ACC112 (cell line): ENCODE measurements around the gene AKT1.
"Not testable (repeated sequence)": the region's sequence is repeated elsewhere in the genome, so short reads cannot be mapped to it uniquely, and the experiment has no call there.

Experiments
- H2AFZ ChIP-seq: fragments of 200-600 bp; sonication (generic); one replicate; pipeline ENCODE4 v1.6.0; 2017; ENCODE audit warnings: antibody characterized with exemption, low read length; ENCODE audit not compliant: unreplicated experiment
- H3K27ac ChIP-seq: fragments of 200-600 bp; sonication (generic); 2 replicates; pipeline ENCODE4 v1.5.1; 2014; ENCODE audit warnings: low read depth, mild to moderate bottlenecking, antibody characterized with exemption, low read length, moderate library complexity
- H3K27me3 ChIP-seq: fragments of 200-600 bp; sonication (generic); 2 replicates; pipeline ENCODE4 v1.6.1; 2014; ENCODE audit warnings: mild to moderate bottlenecking, antibody characterized with exemption, low read length, moderate library complexity, mixed read lengths; ENCODE audit not compliant: insufficient read depth
- H3K36me3 ChIP-seq: fragments of 200-600 bp; sonication (generic); 2 replicates; pipeline ENCODE4 v1.6.1; 2016; ENCODE audit warnings: mild to moderate bottlenecking, antibody characterized with exemption, low read length, moderate library complexity, mixed read lengths; ENCODE audit not compliant: insufficient read depth
- H3K4me1 ChIP-seq: fragments of 200-600 bp; sonication (generic); one replicate; pipeline ENCODE4 v1.6.1; 2016; ENCODE audit warnings: low read length, mixed read lengths; ENCODE audit not compliant: insufficient read depth, unreplicated experiment, control insufficient read depth
- H3K4me3 ChIP-seq: fragments of 200-600 bp; sonication (generic); 2 replicates; pipeline ENCODE4 v1.5.1; 2014; ENCODE audit warnings: mild to moderate bottlenecking, low read depth, low read length
- H3K79me2 ChIP-seq: fragments of 200-600 bp; sonication (generic); one replicate; pipeline ENCODE4 v1.6.0; 2016; ENCODE audit warnings: low read length; ENCODE audit not compliant: control insufficient read depth, unreplicated experiment, insufficient read depth

The AKT1 gene

GRCh38 chr14:104817930-104818713 lies 22.6 kb upstream of the AKT1 start:
- H2AFZ ChIP-seq = no peak overlapping the region
- peaks cover 6% of the 10 kb centered on the region; the same call in 1 of the 2 replicates for H3K36me3 ChIP-seq
- peaks cover 17% of the 10 kb centered on the region for H3K79me2 ChIP-seq
- no peak overlapping the region for H3K4me3 ChIP-seq
- peaks cover 14% of the 10 kb centered on the region for H3K4me1 ChIP-seq
- H3K27me3 ChIP-seq = no peaks in the 10 kb centered on the region
- no peak overlapping the region for H3K27ac ChIP-seq

- Histone ChIP-seq H2AFZ (peak overlapping the region; percentile 99), H3K27ac (peak overlapping the region; percentile 85; the same call in 1 of the 2 replicates), H3K36me3 (peaks cover 6% of the 10 kb centered on the region; the same call in 1 of the 2 replicates), H3K79me2 (peaks cover 17% of the 10 kb centered on the region), H3K27me3 (no peaks in the 10 kb centered on the region), H3K4me1 (peaks cover 14% of the 10 kb centered on the region), H3K4me3 (peak overlapping the region; percentile 99)
Observed at GRCh38 chr14:104816616-104816884, 21.0 kb upstream of the AKT1 start.

- H3K36me3 ChIP-seq, H2AFZ ChIP-seq, H3K27ac ChIP-seq, H3K27me3 ChIP-seq: not testable (repeated sequence)
- H3K79me2 ChIP-seq = peaks cover 17% of the 10 kb centered on the region
- peaks cover 14% of the 10 kb centered on the region for H3K4me1 ChIP-seq
- H3K4me3 ChIP-seq = peak overlapping the region; percentile 99
Observed at GRCh38 chr14:104814701-104815100, 19.2 kb upstream of the AKT1 start.

- H3K27me3 ChIP-seq = no peaks in the 10 kb centered on the region
- no peak overlapping the region for H3K4me3 ChIP-seq
- H3K36me3 ChIP-seq = peaks cover 2% of the 10 kb centered on the region; the same call in 1 of the 2 replicates
- H3K4me1 ChIP-seq = peaks cover 14% of the 10 kb centered on the region
- no peak overlapping the region for H2AFZ ChIP-seq
- peaks cover 17% of the 10 kb centered on the region for H3K79me2 ChIP-seq
- no peak overlapping the region for H3K27ac ChIP-seq
Observed at GRCh38 chr14:104813286-104813685, 17.7 kb upstream of the AKT1 start.

GRCh38 chr14:104810316-104810715 lies 14.8 kb upstream of the AKT1 start:
- Histone ChIP-seq H3K27me3 (no peaks in the 10 kb centered on the region), H2AFZ (no peak overlapping the region), H3K36me3 (no peaks in the 10 kb centered on the region), H3K79me2 (peaks cover 9% of the 10 kb centered on the region), H3K27ac (no peak overlapping the region), H3K4me3 (no peak overlapping the region), H3K4me1 (peaks cover 22% of the 10 kb centered on the region)

- Histone ChIP-seq H3K27ac (no peak overlapping the region), H2AFZ (no peak overlapping the region), H3K36me3 (no peaks in the 10 kb centered on the region), H3K79me2 (no peaks in the 10 kb centered on the region), H3K4me1 (peaks cover 15% of the 10 kb centered on the region), H3K4me3 (no peak overlapping the region), H3K27me3 (no peaks in the 10 kb centered on the region)
Observed at GRCh38 chr14:104808456-104808855, 12.9 kb upstream of the AKT1 start.

- Histone ChIP-seq H3K4me1 (peaks cover 14% of the 10 kb centered on the region), H3K4me3 (no peak overlapping the region), H3K27me3 (no peaks in the 10 kb centered on the region), H3K79me2 (no peaks in the 10 kb centered on the region), H3K36me3 (no peaks in the 10 kb centered on the region), H3K27ac (no peak overlapping the region), H2AFZ (no peak overlapping the region)
Observed at GRCh38 chr14:104806625-104807465, 11.3 kb upstream of the AKT1 start.

GRCh38 chr14:104805941-104806624 lies 10.5 kb upstream of the AKT1 start:
- Histone ChIP-seq H3K27ac (peak overlapping the region; percentile 39; the same call in 1 of the 2 replicates), H3K4me1 (peaks cover 21% of the 10 kb centered on the region), H3K36me3 (no peaks in the 10 kb centered on the region), H3K4me3 (no peak overlapping the region), H2AFZ (no peak overlapping the region), H3K79me2 (no peaks in the 10 kb centered on the region), H3K27me3 (no peaks in the 10 kb centered on the region)

GRCh38 chr14:104805326-104805678 lies 9.8 kb upstream of the AKT1 start:
- H3K27me3 ChIP-seq = no peaks in the 10 kb centered on the region
- H2AFZ ChIP-seq = no peak overlapping the region
- no peak overlapping the region for H3K27ac ChIP-seq
- peaks cover 21% of the 10 kb centered on the region for H3K4me1 ChIP-seq
- H3K4me3 ChIP-seq = no peak overlapping the region
- H3K36me3 ChIP-seq = no peaks in the 10 kb centered on the region
- H3K79me2 ChIP-seq = no peaks in the 10 kb centered on the region

- peaks cover 25% of the 10 kb centered on the region for H3K4me1 ChIP-seq
- no peak overlapping the region for H3K4me3 ChIP-seq
- no peaks in the 10 kb centered on the region for H3K27me3 ChIP-seq
- no peaks in the 10 kb centered on the region for H3K79me2 ChIP-seq
- H2AFZ ChIP-seq = no peak overlapping the region
- no peak overlapping the region for H3K27ac ChIP-seq
- H3K36me3 ChIP-seq = no peaks in the 10 kb centered on the region
Observed at GRCh38 chr14:104804481-104805325, 9.2 kb upstream of the AKT1 start.
